Calu3 (cell line): Measurements from ENCODE around the gene C1QTNF5. TPM values are rescaled to one million over a fixed set of nuclear protein-coding genes. Genes with fewer than 3 reads are reported as not detected.
A peak's percentile ranks its signal among the peaks of the same experiment; 100 is the strongest.
"Not testable (repeated sequence)": the region's sequence is repeated elsewhere in the genome, so short reads cannot be mapped to it uniquely, and the experiment has no call there.

ENCODE experiments used
- Bru-seq: library from RNA; stranded (reverse); fragments of 400-500 nt; gene quantifications from one replicate; lab custom pipeline; 2021; lab: Mats Ljungman, UMichigan
- BruChase-seq, 2 experiments: library from RNA; stranded (reverse); fragments of 400-500 nt; gene quantifications; one replicate each; lab custom pipeline; 2021; lab: Mats Ljungman, UMichigan
- BruUV-seq: library from RNA; stranded (reverse); fragments of 400-500 nt; replicated peaks from 2 replicates; lab custom pipeline; 2021; lab: Mats Ljungman, UMichigan
- CTCF ChIA-PET: fragments of 300-600 bp; sonication (Branson Sonifier 250); formaldehyde crosslinking; loops from one replicate; lab custom pipeline; 2022; ENCODE audit warnings: antibody characterized with exemption; lab: Charles Lee
- DNase-seq: peaks from one replicate; pipeline ENCODE4 v3.0.0; 2022
- H3K27ac Mint-ChIP-seq: one replicate; pipeline ENCODE4 v1.8.0; 2022; ENCODE audit warnings: mixed read lengths; ENCODE audit not compliant: unreplicated experiment
- H3K27me3 Mint-ChIP-seq: one replicate; pipeline ENCODE4 v1.8.0; 2022; ENCODE audit warnings: mixed read lengths; ENCODE audit not compliant: unreplicated experiment
- H3K36me3 Mint-ChIP-seq: one replicate; pipeline ENCODE4 v1.8.0; 2022; ENCODE audit warnings: mild to moderate bottlenecking, moderate library complexity, mixed read lengths; ENCODE audit not compliant: insufficient read depth, unreplicated experiment
- H3K4me1 Mint-ChIP-seq: one replicate; pipeline ENCODE4 v1.8.0; 2022; ENCODE audit warnings: mild to moderate bottlenecking, low read depth, mixed read lengths; ENCODE audit not compliant: unreplicated experiment
- H3K4me3 Mint-ChIP-seq: one replicate; pipeline ENCODE4 v1.8.0; 2022; ENCODE audit warnings: mild to moderate bottlenecking, low read depth, moderate library complexity, mixed read lengths; ENCODE audit not compliant: unreplicated experiment
- H3K9me3 Mint-ChIP-seq: one replicate; pipeline ENCODE4 v1.8.0; 2022; ENCODE audit warnings: low read depth, mixed read lengths; ENCODE audit not compliant: unreplicated experiment
- intact Hi-C: fragments of 100-400 bp; cut with micrococcal nuclease; formaldehyde crosslinking; loops from one replicate; pipeline ENCODE4 v1.10.0; 2022; ENCODE audit not compliant: unreplicated experiment
- long read RNA-seq: library from polyadenylated mRNA; stranded (forward); transcript quantifications from one replicate; pipeline ENCODE4 v2.0.0, GENCODE V29; 2022
- total RNA-seq: library from RNA; stranded (reverse); gene quantifications from 2 replicates; pipeline ENCODE4 v1.2.3, GENCODE V29; 2022
- TF ChIP-seq, protein P1 (sequence below): fragments of 200-600 bp; IDR thresholded peaks from one replicate; pipeline ENCODE4 v1.8.0; 2022; ENCODE audit warnings: antibody characterized with exemption; ENCODE audit not compliant: unreplicated experiment

Gene C1QTNF5, protein sequence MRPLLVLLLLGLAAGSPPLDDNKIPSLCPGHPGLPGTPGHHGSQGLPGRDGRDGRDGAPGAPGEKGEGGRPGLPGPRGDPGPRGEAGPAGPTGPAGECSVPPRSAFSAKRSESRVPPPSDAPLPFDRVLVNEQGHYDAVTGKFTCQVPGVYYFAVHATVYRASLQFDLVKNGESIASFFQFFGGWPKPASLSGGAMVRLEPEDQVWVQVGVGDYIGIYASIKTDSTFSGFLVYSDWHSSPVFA
- not detected in 2 replicates for total RNA-seq
- Bru-seq, nascent RNA: not detected
- not detected for BruChase-seq, experiment 1, labeled RNA remaining after a 6-hour chase
- not detected for BruChase-seq, experiment 2, labeled RNA remaining after a 2-hour chase
- long read RNA-seq: 0 reads

DNA sequence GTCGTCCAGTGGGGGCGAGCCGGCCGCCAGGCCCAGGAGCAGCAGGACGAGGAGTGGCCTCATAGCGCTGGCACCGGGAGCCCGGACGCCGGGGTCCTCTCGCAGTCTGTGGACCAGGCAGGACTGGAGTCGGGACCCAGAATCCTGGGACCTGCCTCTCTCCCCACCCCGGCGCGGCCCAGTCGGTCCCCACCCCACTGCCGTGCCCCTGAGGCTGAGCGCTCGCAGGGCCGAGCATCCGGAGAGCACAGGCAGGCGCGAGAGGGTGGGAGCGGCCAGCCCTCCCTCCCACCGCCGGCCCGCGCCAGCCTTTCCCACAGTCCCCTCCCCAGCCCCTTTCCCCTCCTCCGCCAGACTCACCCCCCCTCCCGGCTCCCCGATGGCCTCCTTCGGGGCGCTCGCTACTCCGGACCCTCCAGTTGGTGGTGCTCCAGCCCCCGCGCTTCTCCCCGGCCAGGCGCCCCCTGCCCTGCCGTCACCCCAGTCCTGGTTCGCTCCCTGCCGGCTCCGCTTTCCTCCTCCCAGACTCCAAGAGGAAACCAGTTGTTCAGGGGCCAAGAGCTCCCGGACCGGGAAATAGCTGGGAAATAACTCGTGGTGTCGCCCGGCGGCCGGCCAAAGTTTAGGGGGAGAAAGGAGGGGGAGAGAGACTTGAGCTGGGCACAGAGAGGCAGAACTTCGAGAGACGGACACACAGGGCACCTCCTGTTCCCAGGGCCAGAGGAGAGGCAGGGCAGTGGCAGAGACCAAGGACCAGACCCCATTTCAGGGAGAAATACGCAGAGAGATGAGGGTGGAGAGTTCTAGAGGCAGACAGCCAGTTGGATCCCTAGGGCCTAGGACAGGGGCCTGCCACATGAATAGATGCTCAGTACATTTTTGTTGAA is at the start of gene C1QTNF5:
C1QTNF5 (minus strand) TSS at position 549 of the 887 bp plus-strand sequence; CDS start at position 63, 486 bp downstream.
- CTCF ChIA-PET: interaction anchor here (0.6 to 2.7 kb wide), 8 partner anchors 25 to 732 kb away, joined by 3 to 11 read pairs (median 4); partner anchors contain the start of gene VPS11
- Mint-ChIP-seq H3K27me3 (peaks cover 50% of the 10 kb centered on the region), H3K4me1 (peaks cover 8% of the 10 kb centered on the region), H3K36me3 (peaks cover 19% of the 10 kb centered on the region), H3K4me3 (peak within 1 kb of the TSS; percentile 54), H3K27ac (no peak within 1 kb of the TSS), H3K9me3 (no peaks in the 10 kb centered on the region)
- TF ChIP-seq, protein P1, sequence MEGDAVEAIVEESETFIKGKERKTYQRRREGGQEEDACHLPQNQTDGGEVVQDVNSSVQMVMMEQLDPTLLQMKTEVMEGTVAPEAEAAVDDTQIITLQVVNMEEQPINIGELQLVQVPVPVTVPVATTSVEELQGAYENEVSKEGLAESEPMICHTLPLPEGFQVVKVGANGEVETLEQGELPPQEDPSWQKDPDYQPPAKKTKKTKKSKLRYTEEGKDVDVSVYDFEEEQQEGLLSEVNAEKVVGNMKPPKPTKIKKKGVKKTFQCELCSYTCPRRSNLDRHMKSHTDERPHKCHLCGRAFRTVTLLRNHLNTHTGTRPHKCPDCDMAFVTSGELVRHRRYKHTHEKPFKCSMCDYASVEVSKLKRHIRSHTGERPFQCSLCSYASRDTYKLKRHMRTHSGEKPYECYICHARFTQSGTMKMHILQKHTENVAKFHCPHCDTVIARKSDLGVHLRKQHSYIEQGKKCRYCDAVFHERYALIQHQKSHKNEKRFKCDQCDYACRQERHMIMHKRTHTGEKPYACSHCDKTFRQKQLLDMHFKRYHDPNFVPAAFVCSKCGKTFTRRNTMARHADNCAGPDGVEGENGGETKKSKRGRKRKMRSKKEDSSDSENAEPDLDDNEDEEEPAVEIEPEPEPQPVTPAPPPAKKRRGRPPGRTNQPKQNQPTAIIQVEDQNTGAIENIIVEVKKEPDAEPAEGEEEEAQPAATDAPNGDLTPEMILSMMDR: no peak
- no TSS peak for BruUV-seq
- intact Hi-C loops: no loop called here
- no peak for DNase-seq

GRCh38 chr11:119389611-119390254 is 49.0 kb upstream of the C1QTNF5 start:
- Mint-ChIP-seq H3K27ac (no peak overlapping the region), H3K4me1 (peaks cover 6% of the 10 kb centered on the region), H3K27me3 (no peaks in the 10 kb centered on the region), H3K36me3 (no peaks in the 10 kb centered on the region), H3K9me3 (no peaks in the 10 kb centered on the region), H3K4me3 (no peak overlapping the region)
- DNase-seq: no peak
- TF ChIP-seq, protein P1: peak; percentile 22
- intact Hi-C loops: no loop called here
- BruUV-seq: no TSS peak
- CTCF ChIA-PET: interaction anchor here (0.7 kb wide), 1 partner anchor 11 kb away, joined by 3 read pairs; no protein-coding TSS in a partner anchor

DNA sequence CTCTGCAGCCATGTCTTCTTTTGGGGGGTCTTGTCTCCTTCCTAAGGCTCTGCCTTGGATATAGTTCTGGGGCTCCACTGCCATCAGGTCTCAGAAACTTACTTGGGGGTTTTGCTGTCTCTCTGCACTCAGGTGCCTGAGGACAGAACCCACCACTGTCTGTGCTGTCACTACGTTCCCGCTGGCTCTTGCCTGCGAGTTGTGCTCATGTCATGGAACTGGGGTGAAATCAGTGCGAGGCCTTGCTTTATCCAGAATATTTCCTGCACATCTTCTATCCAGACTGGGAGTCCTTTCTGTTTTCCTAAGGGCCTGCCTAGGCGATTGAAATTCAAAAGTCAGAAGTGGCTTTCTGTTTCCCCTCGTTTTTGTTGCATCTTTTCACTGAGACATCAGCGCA is 47.4 kb upstream of the C1QTNF5 start:
- DNase-seq: no peak
- H3K36me3 Mint-ChIP-seq: no peaks in the 10 kb centered on the region
- no peak overlapping the region for H3K4me3 Mint-ChIP-seq
- H3K27ac Mint-ChIP-seq: no peak overlapping the region
- H3K4me1 Mint-ChIP-seq: peaks cover 6% of the 10 kb centered on the region
- BruUV-seq: no TSS peak
- TF ChIP-seq, protein P1: no peak
- H3K27me3 Mint-ChIP-seq: no peaks in the 10 kb centered on the region
- H3K9me3 Mint-ChIP-seq: no peaks in the 10 kb centered on the region
- CTCF ChIA-PET: no interaction called here
- intact Hi-C loops: no loop called here

GRCh38 chr11:119384332-119384731 is 43.6 kb upstream of the C1QTNF5 start:
- TF ChIP-seq, protein P1: no peak
- Mint-ChIP-seq H3K4me3 (no peak overlapping the region), H3K27me3 (no peaks in the 10 kb centered on the region), H3K36me3 (no peaks in the 10 kb centered on the region), H3K9me3 (no peaks in the 10 kb centered on the region), H3K27ac (no peak overlapping the region), H3K4me1 (no peaks in the 10 kb centered on the region)
- CTCF ChIA-PET: no interaction called here
- no TSS peak for BruUV-seq
- intact Hi-C loops: no loop called here
- no peak for DNase-seq

DNA sequence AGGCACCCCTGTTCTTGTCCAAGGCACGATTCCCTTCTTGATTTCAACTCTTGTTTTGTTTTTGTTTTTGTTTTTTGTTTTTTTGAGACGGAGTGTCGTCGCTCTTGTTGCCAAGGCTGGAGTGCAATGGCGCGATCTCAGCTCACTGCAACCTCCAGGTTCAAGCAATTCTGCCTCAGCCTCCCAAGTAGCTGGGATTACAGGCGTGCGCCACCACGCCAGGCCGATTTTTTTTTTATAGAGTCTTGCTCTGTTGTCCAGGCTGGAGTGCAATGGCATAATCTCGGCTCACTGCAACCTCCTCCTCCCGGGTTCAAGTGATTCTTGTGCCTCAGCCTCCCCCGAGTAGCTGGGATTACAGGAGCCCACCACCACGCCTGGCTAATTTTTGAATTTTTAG is 41.8 kb upstream of the C1QTNF5 start:
- H3K27ac Mint-ChIP-seq, BruUV-seq, H3K4me3 Mint-ChIP-seq, H3K27me3 Mint-ChIP-seq, intact Hi-C loops, H3K9me3 Mint-ChIP-seq, DNase-seq, H3K36me3 Mint-ChIP-seq, H3K4me1 Mint-ChIP-seq: not testable (repeated sequence)
- CTCF ChIA-PET: interaction anchor here (1.2 to 2.3 kb wide), 2 partner anchors 34 to 92 kb away, joined by 3 to 6 read pairs; no protein-coding TSS in a partner anchor
